Thyroid gland (tissue), 4 donors: Measurements from ENCODE around the gene VCAN.

Experiments used
- POLR2A ChIP-seq, 2 donors: fragments of 450-650 bp; IDR thresholded peaks; one replicate each; pipeline ENCODE4 v1.6.1; 2017; ENCODE audit warnings: antibody characterized with exemption in 2 of 2, mild to moderate bottlenecking in 2 of 2, moderate library complexity in 1 of 2
- TF ChIP-seq, protein P1 (sequence below), 6 experiments: fragments of 200-600 bp in 3 of 6; fragments of 450-650 bp in 3 of 6; sonication (generic) in 3 of 6; IDR thresholded peaks; one replicate each; pipeline ENCODE4 v1.5.1; 2016 to 2019; ENCODE audit warnings: antibody characterized with exemption in 6 of 6, mild to moderate bottlenecking in 2 of 6, inconsistent platforms in 1 of 6, moderate library complexity in 1 of 6

DNA sequence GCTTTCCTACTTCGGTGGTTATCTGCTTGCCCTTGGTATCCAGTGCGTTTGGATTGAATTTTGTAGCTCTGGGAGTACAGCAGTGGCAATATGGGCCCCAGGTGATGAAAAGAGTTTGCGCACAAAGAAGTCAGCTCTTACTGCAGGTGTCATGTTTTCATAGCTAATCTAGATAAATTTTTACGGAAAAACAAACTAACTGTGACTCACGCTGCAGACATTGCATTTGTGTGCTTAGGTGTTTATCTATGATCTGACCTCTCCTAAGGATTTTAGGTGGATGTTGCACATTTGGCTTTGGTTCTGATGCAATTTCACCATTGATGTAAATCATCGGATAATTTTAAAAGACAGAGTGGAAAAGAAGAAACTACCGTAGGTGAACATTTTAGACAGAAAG is 92.1 kb downstream of the VCAN start:
- TF ChIP-seq, protein P1, sequence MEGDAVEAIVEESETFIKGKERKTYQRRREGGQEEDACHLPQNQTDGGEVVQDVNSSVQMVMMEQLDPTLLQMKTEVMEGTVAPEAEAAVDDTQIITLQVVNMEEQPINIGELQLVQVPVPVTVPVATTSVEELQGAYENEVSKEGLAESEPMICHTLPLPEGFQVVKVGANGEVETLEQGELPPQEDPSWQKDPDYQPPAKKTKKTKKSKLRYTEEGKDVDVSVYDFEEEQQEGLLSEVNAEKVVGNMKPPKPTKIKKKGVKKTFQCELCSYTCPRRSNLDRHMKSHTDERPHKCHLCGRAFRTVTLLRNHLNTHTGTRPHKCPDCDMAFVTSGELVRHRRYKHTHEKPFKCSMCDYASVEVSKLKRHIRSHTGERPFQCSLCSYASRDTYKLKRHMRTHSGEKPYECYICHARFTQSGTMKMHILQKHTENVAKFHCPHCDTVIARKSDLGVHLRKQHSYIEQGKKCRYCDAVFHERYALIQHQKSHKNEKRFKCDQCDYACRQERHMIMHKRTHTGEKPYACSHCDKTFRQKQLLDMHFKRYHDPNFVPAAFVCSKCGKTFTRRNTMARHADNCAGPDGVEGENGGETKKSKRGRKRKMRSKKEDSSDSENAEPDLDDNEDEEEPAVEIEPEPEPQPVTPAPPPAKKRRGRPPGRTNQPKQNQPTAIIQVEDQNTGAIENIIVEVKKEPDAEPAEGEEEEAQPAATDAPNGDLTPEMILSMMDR (IDR thresholded peaks at IDR 0.05), result no peak
- no peak for TF ChIP-seq POLR2A (IDR thresholded peaks at IDR 0.05)
